Fibroblast of lung (primary cell): ENCODE measurements around the gene CLCN7. TPM values are rescaled to one million over a fixed set of nuclear protein-coding genes. Genes with fewer than 3 reads are reported as not detected.

ENCODE experiments used
- DNase-seq, 2 donors: peaks; one replicate each; pipeline versions ENCODE4 v3.0.0 to v3.0.0-alpha.2; 2010; ENCODE audit warnings: low read depth in 2 of 2
- H2AFZ ChIP-seq: 2 replicates; pipeline ENCODE4 v1.5.1; 2012; ENCODE audit warnings: low read length, control low read depth, inconsistent platforms
- H3K27ac ChIP-seq: 2 replicates; pipeline ENCODE4 v1.5.1; 2011; ENCODE audit warnings: low read length, control low read depth; ENCODE audit not compliant: insufficient read depth
- H3K27me3 ChIP-seq: 2 replicates; pipeline ENCODE4 v1.5.1; 2011; ENCODE audit warnings: mild to moderate bottlenecking, low read length; ENCODE audit not compliant: control insufficient read depth, insufficient read depth
- H3K36me3 ChIP-seq: 2 replicates; pipeline ENCODE4 v1.5.1; 2011; ENCODE audit warnings: low read length; ENCODE audit not compliant: control insufficient read depth, insufficient read depth
- H3K4me1 ChIP-seq: 2 replicates; pipeline ENCODE4 v1.5.1; 2011; ENCODE audit warnings: low read length; ENCODE audit not compliant: control insufficient read depth, insufficient read depth; ENCODE audit errors: extremely low read depth
- H3K4me2 ChIP-seq: 2 replicates; pipeline ENCODE4 v1.5.1; 2011; ENCODE audit warnings: low read length, control low read depth; ENCODE audit not compliant: insufficient read depth; ENCODE audit errors: extremely low read depth
- H3K4me3 ChIP-seq, 4 experiments: fragments of 200-600 bp in 1 of 4; sonication (generic) in 1 of 4; replicated peaks in 1 of 4; 2 replicates each; pipeline ENCODE4 v1.5.1; 2011 to 2016; ENCODE audit warnings: low read length in 4 of 4, low read depth in 3 of 4, mild to moderate bottlenecking in 3 of 4, control low read depth in 2 of 4, inconsistent platforms in 1 of 4, mixed read lengths in 1 of 4; ENCODE audit not compliant: insufficient read depth in 1 of 4; ENCODE audit errors: control extremely low read depth in 1 of 4
- H3K79me2 ChIP-seq: 2 replicates; pipeline ENCODE4 v1.5.1; 2012; ENCODE audit warnings: mild to moderate bottlenecking, low read length, inconsistent platforms; ENCODE audit not compliant: control insufficient read depth, insufficient read depth
- H3K9ac ChIP-seq: 2 replicates; pipeline ENCODE4 v1.5.1; 2011; ENCODE audit warnings: mild to moderate bottlenecking, low read length, control low read depth; ENCODE audit not compliant: insufficient read depth
- H3K9me3 ChIP-seq: 2 replicates; pipeline ENCODE4 v1.5.1; 2012; ENCODE audit warnings: low read depth, low read length; ENCODE audit not compliant: control insufficient read depth, insufficient read depth
- H4K20me1 ChIP-seq: 2 replicates; pipeline ENCODE4 v1.5.1; 2011; ENCODE audit warnings: low read length; ENCODE audit not compliant: control insufficient read depth, insufficient read depth; ENCODE audit errors: extremely low read depth
- CTCF ChIP-seq, 2 donors: IDR thresholded peaks in 1 of 2; conservative IDR thresholded peaks in 1 of 2; 1 replicate in 1 of 2; 2 replicates in 1 of 2; pipeline ENCODE4 v1.5.1; 2011 to 2012; ENCODE audit warnings: low read length in 2 of 2, control low read depth in 1 of 2, inconsistent platforms in 1 of 2, low read depth in 1 of 2, mild to moderate bottlenecking in 1 of 2
- EZH2 ChIP-seq: IDR thresholded peaks from 2 replicates; pipeline ENCODE4 v1.5.1; 2012; ENCODE audit warnings: low read length, control low read depth, mild to moderate bottlenecking; ENCODE audit errors: missing control alignments
- polyA plus RNA-seq, 2 donors: library from polyadenylated mRNA; depleted of rRNA in 1 of 2; stranded (reverse) in 1 of 2; unstranded in 1 of 2; fragments of >200 nt; gene quantifications; 2 replicates each; pipeline ENCODE4 v1.2.1, GENCODE V29; 2011 to 2012; ENCODE audit warnings: missing spikeins in 1 of 2
- total RNA-seq: library from RNA; depleted of rRNA; stranded (reverse); fragments of >200 nt; gene quantifications from 2 replicates; pipeline ENCODE4 v1.2.1, GENCODE V29; 2014

The CLCN7 gene
- total and polyA plus RNA-seq, 2 donors (not counting 1 experiment from before 2014, with no cell fraction given) = 25.0 to 83.4 TPM

- Histone ChIP-seq H3K4me3 (no peak overlapping the region), H3K27me3 (no peaks in the 10 kb centered on the region), H3K4me2 (no peak overlapping the region), H3K9ac (no peak overlapping the region), H2AFZ (no peak overlapping the region), H3K4me1 (no peaks in the 10 kb centered on the region), H4K20me1 (no peaks in the 10 kb centered on the region), H3K27ac (no peak overlapping the region), H3K36me3 (peaks cover 27% of the 10 kb centered on the region), H3K9me3 (no peaks in the 10 kb centered on the region), H3K79me2 (no peaks in the 10 kb centered on the region)
- DNase-seq = no peak
- TF ChIP-seq EZH2 (no peak), CTCF (conservative IDR thresholded peaks at IDR 0.05 in 1 of 2, IDR thresholded peaks at IDR 0.05 in 1 of 2; ENCODE audit: low read depth in 1 of 2, low read length in 2 of 2) (no peak)
Measured at GRCh38 chr16:1499756-1500464, 25.1 kb upstream of the CLCN7 start.

- Histone ChIP-seq H3K4me1 (no peaks in the 10 kb centered on the region), H3K9me3 (no peaks in the 10 kb centered on the region), H3K27ac (no peak overlapping the region), H3K36me3 (peaks cover 29% of the 10 kb centered on the region), H3K4me3 (no peak overlapping the region), H4K20me1 (no peaks in the 10 kb centered on the region), H3K4me2 (no peak overlapping the region), H2AFZ (no peak overlapping the region), H3K9ac (no peak overlapping the region), H3K27me3 (no peaks in the 10 kb centered on the region), H3K79me2 (peaks cover 6% of the 10 kb centered on the region)
- DNase-seq = no peak
- no peak for TF ChIP-seq EZH2
- no peak for TF ChIP-seq CTCF (conservative IDR thresholded peaks at IDR 0.05 in 1 of 2, IDR thresholded peaks at IDR 0.05 in 1 of 2; ENCODE audit: low read depth in 1 of 2, low read length in 2 of 2)
Measured at GRCh38 chr16:1498899-1499676, 24.3 kb upstream of the CLCN7 start.

DNA sequence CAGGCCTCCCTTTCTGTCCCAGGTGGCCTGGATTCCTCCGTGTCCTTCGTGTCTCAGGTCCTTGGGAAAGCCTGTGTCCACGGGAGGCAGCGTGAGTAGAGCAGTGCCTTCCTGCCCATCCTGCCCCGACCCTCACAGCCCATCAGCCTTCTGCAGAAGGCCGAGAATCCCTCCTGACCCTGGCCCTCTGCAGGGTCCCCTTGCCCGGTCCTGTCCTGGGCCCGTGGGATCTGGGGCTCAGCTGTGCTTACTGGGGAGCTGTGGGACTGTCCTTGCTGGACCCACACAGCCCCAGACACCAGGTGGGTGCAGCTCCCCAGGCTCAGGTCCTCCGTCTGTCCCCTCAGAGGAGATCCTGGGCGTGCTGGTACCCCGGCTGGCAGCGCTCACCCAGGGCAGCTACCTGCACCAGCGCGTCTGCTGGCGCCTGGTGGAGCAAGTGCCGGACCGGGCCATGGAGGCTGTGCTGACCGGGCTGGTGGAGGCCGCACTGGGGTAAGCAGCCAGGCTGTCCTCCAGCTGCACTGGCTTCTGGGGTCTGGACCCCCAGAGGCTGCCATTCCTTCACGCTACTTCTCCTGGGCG is 22.3 kb upstream of the CLCN7 start:
- H3K27me3 ChIP-seq = no peaks in the 10 kb centered on the region
- TF ChIP-seq EZH2 (no peak), CTCF (conservative IDR thresholded peaks at IDR 0.05 in 1 of 2, IDR thresholded peaks at IDR 0.05 in 1 of 2; ENCODE audit: low read depth in 1 of 2, low read length in 2 of 2) (no peak)
- no peak overlapping the region for H3K27ac ChIP-seq
- peaks cover 18% of the 10 kb centered on the region for H3K36me3 ChIP-seq
- no peaks in the 10 kb centered on the region for H4K20me1 ChIP-seq
- DNase-seq = no peak
- H3K9ac ChIP-seq = no peak overlapping the region
- no peaks in the 10 kb centered on the region for H3K4me1 ChIP-seq
- H3K4me3 ChIP-seq = no peak overlapping the region
- H2AFZ ChIP-seq = no peak overlapping the region
- peaks cover 12% of the 10 kb centered on the region for H3K79me2 ChIP-seq
- no peak overlapping the region for H3K4me2 ChIP-seq
- no peaks in the 10 kb centered on the region for H3K9me3 ChIP-seq
